Measurements from ENCODE around the gene LRFN2. TPM values are rescaled to one million over a fixed set of nuclear protein-coding genes. Genes with fewer than 3 reads are reported as not detected.

The LRFN2 gene
- polyA plus RNA-seq, 3 donors = not detected

GRCh38 chr6:40347571-40348011, 239.6 kb downstream of the LRFN2 start:
- Mint-ChIP-seq H3K4me3 (no peak overlapping the region), H3K27ac (no peak overlapping the region), H3K9me3 (no peaks in the 10 kb centered on the region), H3K4me1 (no peaks in the 10 kb centered on the region), H3K36me3 (no peaks in the 10 kb centered on the region), H3K27me3 (ENCODE audit: low read depth in 3 of 3) (peaks cover 0 to 7% (median 0%) of the 10 kb centered on the region in 3 donors)
- Histone ChIP-seq H3K9me3 (replicated peaks in 1 of 2; ENCODE audit: control insufficient read depth in 1 of 2, insufficient read depth in 1 of 2, low read length in 2 of 2) (no peaks in the 10 kb centered on the region), H3K27ac (ENCODE audit: low read depth in 1 of 2, low read length in 2 of 2) (no peak overlapping the region), H3K4me2 (replicated peaks; ENCODE audit: extremely low read depth, low read length, poor library complexity, severe bottlenecking) (no peak overlapping the region), H3K27me3 (ENCODE audit: control insufficient read depth in 2 of 2, insufficient read depth in 2 of 2, low read length in 2 of 2) (no peaks in the 10 kb centered on the region), H3K36me3 (replicated peaks in 1 of 2; ENCODE audit: control insufficient read depth in 1 of 2, insufficient read depth in 2 of 2, low read length in 2 of 2) (no peaks in the 10 kb centered on the region), H3K4me3 (replicated peaks in 1 of 3; ENCODE audit: low read depth in 2 of 3, low read length in 3 of 3) (no peak overlapping the region), H3K79me2 (ENCODE audit: insufficient read depth, low read length) (no peaks in the 10 kb centered on the region), H4K20me1 (ENCODE audit: insufficient read depth, low read length) (no peaks in the 10 kb centered on the region), H3K4me1 (ENCODE audit: control insufficient read depth in 1 of 2, insufficient read depth in 2 of 2, low read length in 2 of 2) (no peaks in the 10 kb centered on the region), H3K9ac (ENCODE audit: insufficient read depth, low read length, poor library complexity, severe bottlenecking) (no peak overlapping the region), H2AFZ (ENCODE audit: insufficient read depth, low read depth, low read length, poor library complexity, severe bottlenecking) (no peak overlapping the region)
- intact Hi-C loops (cut with micrococcal nuclease) = no loop called here
- no peak for DNase-seq
- 88% methylated on average over 1 of the region's 5 CpGs for WGBS (ENCODE audit: insufficient coverage)
- TF ChIP-seq, protein P1, sequence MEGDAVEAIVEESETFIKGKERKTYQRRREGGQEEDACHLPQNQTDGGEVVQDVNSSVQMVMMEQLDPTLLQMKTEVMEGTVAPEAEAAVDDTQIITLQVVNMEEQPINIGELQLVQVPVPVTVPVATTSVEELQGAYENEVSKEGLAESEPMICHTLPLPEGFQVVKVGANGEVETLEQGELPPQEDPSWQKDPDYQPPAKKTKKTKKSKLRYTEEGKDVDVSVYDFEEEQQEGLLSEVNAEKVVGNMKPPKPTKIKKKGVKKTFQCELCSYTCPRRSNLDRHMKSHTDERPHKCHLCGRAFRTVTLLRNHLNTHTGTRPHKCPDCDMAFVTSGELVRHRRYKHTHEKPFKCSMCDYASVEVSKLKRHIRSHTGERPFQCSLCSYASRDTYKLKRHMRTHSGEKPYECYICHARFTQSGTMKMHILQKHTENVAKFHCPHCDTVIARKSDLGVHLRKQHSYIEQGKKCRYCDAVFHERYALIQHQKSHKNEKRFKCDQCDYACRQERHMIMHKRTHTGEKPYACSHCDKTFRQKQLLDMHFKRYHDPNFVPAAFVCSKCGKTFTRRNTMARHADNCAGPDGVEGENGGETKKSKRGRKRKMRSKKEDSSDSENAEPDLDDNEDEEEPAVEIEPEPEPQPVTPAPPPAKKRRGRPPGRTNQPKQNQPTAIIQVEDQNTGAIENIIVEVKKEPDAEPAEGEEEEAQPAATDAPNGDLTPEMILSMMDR (IDR thresholded peaks at IDR 0.05) = no peak

DNA sequence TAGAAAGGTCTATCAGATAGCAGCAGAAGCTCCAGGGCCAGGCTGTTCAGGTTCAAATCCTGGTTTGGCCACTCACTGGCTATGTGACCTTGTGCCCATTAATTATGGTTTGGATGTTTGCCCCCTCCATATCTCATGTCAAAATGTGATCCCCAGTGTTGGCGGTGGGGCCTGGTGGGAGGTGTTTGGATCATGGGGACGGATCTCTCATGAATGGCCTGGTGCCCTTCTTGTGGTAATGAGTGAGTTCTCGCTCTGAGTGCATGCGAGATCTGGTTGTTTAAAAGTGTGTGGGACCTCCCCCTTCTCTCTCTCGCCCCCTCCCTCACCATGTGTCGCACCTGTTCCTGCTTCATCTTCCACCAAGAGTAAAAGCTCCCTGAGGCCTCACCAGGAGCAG, 240.9 kb downstream of the LRFN2 start:
- H3K9me3 ChIP-seq (replicated peaks in 1 of 2; ENCODE audit: control insufficient read depth in 1 of 2, insufficient read depth in 1 of 2, low read length in 2 of 2) = no peaks in the 10 kb centered on the region
- no peaks in the 10 kb centered on the region for H3K4me1 Mint-ChIP-seq
- WGBS (ENCODE audit: insufficient coverage) = no CpG with 5 or more reads among the region's 6 CpGs
- no peak overlapping the region for H3K4me3 Mint-ChIP-seq
- H3K27ac ChIP-seq (ENCODE audit: low read depth in 1 of 2, low read length in 2 of 2) = no peak overlapping the region
- no peaks in the 10 kb centered on the region for H4K20me1 ChIP-seq (ENCODE audit: insufficient read depth, low read length)
- H3K4me3 ChIP-seq (replicated peaks in 1 of 3; ENCODE audit: low read depth in 2 of 3, low read length in 3 of 3) = no peak overlapping the region
- peaks cover 0 to 8% (median 3%) of the 10 kb centered on the region in 3 donors for H3K27me3 Mint-ChIP-seq (ENCODE audit: low read depth in 3 of 3)
- no peaks in the 10 kb centered on the region for H3K36me3 ChIP-seq (replicated peaks in 1 of 2; ENCODE audit: control insufficient read depth in 1 of 2, insufficient read depth in 2 of 2, low read length in 2 of 2)
- no peak overlapping the region for H3K9ac ChIP-seq (ENCODE audit: insufficient read depth, low read length, poor library complexity, severe bottlenecking)
- no peaks in the 10 kb centered on the region for H3K79me2 ChIP-seq (ENCODE audit: insufficient read depth, low read length)
- no peaks in the 10 kb centered on the region for H3K36me3 Mint-ChIP-seq
- H2AFZ ChIP-seq (ENCODE audit: insufficient read depth, low read depth, low read length, poor library complexity, severe bottlenecking) = no peak overlapping the region
- no peak overlapping the region for H3K27ac Mint-ChIP-seq
- TF ChIP-seq, protein P1 (IDR thresholded peaks at IDR 0.05) = no peak
- DNase-seq = no peak
- H3K4me1 ChIP-seq (ENCODE audit: control insufficient read depth in 1 of 2, insufficient read depth in 2 of 2, low read length in 2 of 2) = no peaks in the 10 kb centered on the region
- H3K9me3 Mint-ChIP-seq = no peaks in the 10 kb centered on the region
- no peak overlapping the region for H3K4me2 ChIP-seq (replicated peaks; ENCODE audit: extremely low read depth, low read length, poor library complexity, severe bottlenecking)
- intact Hi-C loops (cut with micrococcal nuclease) = no loop called here
- no peaks in the 10 kb centered on the region for H3K27me3 ChIP-seq (ENCODE audit: control insufficient read depth in 2 of 2, insufficient read depth in 2 of 2, low read length in 2 of 2)

All from CD14-positive monocyte (primary cell).